ENCODE results near the gene PSME4. TPM values are rescaled to one million over a fixed set of nuclear protein-coding genes. Genes with fewer than 3 reads are reported as not detected.
"Not testable (repeated sequence)": the region's sequence is repeated elsewhere in the genome, so short reads cannot be mapped to it uniquely, and the experiment has no call there.

The PSME4 gene
- polyA plus RNA-seq, 1 donor, result 33.6 TPM

DNA sequence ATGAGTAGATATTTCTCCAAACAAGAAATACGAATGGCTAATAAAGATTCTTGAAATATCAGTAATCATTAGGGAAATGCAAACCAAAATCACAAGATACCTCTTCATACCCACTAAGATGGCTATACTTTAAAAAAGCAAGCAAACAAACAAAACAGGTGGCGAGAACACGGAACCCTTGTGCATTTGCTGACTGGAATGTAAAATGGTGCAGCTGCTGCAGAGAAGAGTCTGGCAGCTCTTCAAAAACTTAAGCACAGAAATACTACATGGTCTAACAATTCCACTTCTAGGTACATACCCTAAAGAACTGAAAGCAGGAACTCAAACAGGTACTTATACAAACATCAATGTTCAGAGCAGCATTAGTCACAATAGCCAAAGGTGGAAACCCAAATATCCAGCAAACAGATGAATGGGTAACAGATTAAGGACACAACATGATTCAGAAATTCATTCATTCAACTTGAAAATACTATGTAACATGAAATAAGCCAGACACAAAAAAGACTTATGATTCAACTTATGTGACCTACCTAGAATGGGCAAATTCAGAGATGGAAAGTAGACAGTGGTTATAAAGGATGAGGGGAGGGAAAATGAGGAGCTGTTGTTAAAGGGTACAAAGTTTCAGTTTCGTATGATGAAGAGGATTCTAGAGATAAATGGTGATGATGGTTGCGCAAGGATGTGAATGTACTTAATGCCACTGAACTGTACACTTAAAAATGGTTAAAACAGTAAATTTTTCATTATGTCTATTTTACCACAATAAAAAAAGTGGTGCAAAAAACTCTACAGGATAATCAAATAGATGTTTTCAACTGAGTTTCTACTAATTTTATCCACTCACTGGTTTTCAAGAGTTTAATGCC lies 84.2 kb downstream of the PSME4 start:
- no peak for DNase-seq

DNA sequence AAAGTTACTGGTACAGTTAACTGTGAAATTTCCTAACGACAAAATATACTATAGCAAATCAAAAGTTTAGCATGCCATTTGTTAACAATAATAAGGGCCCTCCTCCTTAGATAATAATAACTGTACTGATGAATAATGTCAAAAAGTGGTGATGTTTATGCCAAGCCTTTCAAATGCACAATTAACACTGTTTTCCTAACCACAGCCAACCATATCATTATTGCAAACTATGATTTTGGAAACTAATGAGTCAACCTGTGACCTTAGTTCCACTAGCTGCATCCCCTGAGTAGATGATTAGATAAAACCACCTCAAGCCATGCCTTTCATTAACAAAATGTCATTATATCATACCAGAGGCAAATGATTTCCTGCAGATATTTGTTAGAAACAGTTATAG lies 85.9 kb downstream of the PSME4 start:
- no peak for DNase-seq

DNA sequence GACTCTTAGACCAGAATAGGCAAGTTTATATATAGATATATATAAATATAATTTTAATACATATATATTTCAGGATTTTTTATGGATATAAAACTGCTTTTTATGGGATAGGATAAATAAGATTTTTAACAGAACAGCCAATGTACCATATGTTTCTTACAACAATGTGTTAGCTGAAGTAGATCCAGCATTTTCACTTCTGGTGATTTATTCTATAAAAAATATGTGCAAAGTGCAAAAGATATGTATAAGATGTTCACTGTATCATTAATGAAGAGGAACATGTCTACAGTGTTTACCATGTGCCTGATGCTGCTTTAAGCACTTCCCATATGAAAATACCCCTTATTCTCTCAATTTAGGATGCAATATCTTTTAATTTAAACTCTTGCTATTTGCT lies 88.8 kb downstream of the PSME4 start:
- DNase-seq, result no peak

- DNase-seq, result no peak
Observed at GRCh38 chr2:53881360-53881759, 89.4 kb downstream of the PSME4 start.

GRCh38 chr2:53880756-53881155 lies 90.0 kb downstream of the PSME4 start:
- no peak for DNase-seq

GRCh38 chr2:53877556-53877955 lies 93.2 kb downstream of the PSME4 start:
- DNase-seq, result no peak

DNA sequence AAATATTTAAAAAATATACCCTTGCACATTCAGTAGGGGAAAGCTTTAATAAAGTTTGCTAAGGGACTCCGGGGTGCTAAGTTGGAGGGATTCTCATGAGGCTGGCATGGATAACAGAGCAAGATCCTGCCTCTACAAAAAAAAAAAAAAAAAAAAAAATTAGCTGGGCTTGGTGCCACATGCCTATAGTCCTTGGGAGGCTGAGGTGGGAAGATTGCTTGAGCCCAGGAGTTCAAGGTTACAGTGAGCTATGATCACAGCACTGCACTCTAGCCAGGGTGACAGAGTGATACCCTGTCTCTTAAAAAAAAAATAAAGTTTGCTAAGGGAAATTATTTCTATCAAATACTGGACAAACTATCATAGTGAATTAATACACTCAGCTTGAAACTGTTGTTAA lies 93.7 kb downstream of the PSME4 start:
- DNase-seq, result no peak

- DNase-seq, result no peak
Observed at GRCh38 chr2:53874401-53874950, 96.3 kb downstream of the PSME4 start.

DNA sequence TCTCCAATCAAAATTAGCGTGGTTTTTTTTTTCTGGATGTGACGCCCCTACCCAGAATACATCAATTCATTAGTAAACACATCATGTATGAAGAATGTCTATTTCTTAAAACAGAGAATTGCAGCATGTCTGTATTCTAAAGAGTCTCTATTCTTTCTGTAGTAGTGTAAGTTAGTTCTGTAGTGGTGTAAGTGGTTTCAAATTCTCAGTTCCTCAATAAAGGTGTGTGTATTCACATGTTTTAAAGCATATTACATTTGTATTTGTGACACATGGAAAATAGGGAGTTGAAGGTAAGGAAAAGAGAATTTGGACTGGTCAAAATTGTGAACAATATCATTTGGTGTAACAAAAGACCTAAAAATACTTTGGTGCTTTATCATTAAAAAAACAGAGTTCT lies 103.0 kb downstream of the PSME4 start:
- no peak for DNase-seq

DNA sequence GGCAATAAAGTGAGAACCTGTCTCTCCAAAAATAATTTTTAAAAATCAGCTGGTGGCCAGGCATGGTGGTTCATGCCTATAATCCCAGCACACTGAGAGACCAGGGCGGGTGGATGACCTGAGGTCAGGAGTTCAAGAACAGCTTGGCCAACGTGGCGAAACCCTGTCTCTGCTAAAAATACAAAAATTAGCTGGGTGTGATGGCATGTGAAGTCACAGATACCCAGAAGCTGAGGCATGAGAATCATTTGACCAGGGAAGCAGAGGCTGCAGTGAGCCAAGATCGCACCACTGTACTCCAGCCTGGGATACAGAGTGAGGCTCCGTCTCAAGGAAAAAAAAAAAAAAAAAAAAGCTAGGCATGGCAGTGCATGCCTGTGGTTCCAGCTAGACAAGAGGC lies 103.6 kb downstream of the PSME4 start:
- no peak for DNase-seq

- DNase-seq, result no peak
Observed at GRCh38 chr2:53865962-53866361, 104.8 kb downstream of the PSME4 start.

DNA sequence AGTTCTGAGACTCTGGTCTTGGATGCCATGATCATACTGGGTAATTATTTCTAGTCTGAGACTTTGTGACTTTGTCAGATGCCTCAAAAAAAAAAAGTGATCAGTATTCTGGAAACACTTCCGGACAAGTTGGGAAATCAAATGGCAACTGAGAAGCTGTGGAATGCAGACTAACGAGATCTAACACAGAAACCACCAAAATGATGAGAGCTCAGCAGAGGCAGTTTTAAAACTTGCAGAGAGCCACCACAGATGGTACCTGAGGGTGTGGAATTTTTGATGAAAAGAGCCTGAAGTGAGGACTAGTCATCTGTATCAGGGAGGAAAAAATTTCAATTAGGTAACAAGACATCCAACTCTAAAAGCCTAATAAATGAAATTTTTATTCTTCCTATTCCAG lies 105.5 kb downstream of the PSME4 start:
- DNase-seq, result no peak

GRCh38 chr2:53863538-53864227 lies 107.1 kb downstream of the PSME4 start:
- no peak for DNase-seq

DNA sequence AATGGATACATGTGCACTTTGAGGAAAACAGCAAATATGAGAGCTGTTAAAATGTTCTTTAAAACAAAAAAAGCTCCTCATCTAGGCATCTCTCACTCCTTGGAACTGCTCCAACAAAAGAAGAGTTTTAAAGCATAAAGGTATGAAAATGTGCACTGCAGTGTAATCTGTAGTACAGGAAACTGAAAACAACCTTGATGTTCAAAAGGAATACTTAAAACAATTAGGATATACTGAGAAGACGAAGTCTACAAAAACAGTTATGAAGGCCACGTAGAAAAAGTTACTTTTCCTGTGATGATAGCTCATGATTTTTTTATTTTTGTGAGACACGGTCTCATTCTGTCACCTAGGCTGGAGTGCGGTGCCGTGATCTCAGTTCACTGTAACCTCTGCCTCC lies 109.0 kb downstream of the PSME4 start:
- no peak for DNase-seq

DNA sequence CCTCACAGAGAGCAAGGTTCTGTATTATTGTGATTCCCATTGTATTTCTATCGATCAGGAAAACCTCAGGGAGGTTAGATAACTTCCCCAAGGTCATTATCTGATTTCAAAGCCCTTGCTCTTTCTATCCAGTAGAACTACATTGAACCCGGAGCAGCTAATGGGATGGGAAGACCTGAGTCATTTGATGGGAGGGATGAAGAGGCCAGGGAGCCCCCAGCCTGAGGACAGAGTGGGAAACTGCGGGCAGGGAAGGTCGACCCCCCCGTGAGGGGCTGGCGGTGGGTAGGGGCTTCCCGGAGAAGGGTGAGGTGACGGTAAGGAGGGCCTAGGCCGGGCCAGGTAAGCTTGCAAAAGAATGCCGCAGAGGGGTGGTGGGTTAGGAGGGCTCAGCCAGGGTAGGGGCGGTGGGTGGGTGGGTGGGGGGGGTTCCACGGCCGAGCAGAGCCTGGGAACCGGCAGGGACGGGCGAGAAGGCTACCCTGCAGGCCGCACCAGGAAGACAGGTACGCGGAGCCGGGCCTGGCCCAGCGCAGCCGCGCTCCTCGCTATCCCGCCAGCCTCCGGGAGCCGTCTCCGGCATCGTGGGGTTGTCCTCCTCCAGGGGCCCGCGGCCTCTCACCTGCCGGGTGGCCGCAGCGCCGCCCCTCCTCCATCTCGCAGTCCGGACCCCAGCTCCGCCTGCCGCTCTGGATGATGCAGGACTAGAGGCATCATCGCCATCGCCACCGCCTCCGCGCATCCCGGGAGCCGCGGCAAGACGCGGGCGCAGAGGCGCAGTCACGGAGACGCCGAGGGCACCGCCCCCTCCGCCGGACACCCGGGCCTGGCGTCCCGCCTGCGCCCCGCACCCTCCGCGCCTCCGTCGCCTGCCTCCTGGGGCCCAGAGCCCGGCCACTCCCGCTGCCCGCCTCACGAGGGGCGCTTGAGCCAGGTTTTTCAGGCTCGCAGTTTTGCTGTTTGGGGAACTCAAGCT lies 111.3 kb downstream of the PSME4 start, which contains the start of gene GPR75:
Gene GPR75, minus strand, starts transcription at position 762 of the 976 bp plus-strand sequence. CDS start 5,211 bp downstream, outside the sequence.
- DNase-seq, result peak; percentile 26

- no peak for DNase-seq
Observed at GRCh38 chr2:53856272-53856671, 114.5 kb downstream of the PSME4 start.

DNA sequence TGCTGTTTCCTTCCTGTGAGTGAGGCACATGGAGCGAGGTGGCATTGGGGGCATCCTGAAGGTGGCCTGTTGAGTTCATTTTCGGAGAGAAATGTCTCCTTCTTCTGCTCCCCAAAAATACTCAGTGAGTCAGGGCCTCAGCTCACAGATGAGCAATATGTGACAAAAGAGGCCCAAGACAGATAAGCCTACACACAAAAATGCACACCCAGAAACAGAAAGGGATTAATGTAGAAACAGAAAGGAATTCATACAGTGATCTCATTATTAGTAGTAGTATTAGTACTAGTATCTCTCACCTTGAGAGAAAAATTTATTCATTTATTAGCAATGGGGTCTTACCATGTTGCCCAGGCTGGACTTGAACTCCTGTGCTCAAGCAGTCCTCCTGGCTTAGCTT lies 116.1 kb downstream of the PSME4 start:
- DNase-seq, result no peak

DNA sequence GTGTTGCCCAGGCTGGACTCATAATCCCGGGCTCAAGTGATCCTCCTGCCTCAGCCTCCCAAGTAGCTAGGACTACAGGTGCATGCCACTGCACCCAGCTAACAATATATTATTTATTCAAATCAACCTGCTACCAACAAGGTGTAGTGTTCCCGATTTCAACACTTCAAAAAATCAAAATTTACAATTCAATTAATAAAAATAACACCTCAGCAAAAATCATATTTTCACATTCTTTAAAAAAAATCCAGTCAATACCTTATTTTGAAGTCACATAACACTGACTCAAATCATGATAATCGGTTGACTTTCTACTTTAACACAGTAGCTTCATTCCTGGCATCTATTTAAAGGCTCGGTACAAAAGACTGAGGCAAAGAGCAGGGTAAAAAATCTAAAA lies 118.3 kb downstream of the PSME4 start:
- DNase-seq, result no peak

DNA sequence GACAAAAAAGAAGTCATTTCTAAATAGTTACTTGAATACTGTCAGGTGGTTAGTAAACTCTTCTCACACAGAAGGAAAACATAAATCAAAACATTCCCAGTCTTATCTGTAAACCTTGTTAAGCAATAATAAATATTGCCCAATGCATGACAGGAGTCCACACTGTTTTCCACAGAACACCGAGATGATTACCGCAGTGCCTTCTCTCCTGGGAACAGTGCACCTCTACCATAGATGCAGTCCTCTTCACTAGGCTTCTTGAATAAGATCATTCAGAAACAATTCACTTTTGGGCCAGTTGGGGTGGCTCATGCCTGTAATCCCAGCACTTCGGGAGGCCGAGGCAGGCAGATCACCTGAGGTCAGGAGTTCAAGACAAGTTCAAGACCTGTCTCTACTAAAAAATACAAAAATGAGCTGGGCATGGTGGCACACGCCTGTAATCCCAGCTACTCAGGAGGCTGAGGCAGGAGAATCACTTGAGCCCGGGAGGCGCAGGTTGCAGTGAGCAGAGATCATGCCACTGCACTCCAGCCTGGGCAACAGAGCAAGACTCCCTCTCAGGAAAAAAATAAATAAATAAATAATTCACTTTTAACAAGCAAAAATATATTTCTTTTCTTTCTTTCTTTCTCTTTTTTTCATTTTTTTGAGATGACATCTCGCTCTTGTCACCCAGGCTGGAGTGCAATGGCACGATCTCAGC lies 119.6 kb downstream of the PSME4 start:
- not testable (repeated sequence) for DNase-seq

- no peak for DNase-seq
Observed at GRCh38 chr2:53848062-53848461, 122.7 kb downstream of the PSME4 start.

DNA sequence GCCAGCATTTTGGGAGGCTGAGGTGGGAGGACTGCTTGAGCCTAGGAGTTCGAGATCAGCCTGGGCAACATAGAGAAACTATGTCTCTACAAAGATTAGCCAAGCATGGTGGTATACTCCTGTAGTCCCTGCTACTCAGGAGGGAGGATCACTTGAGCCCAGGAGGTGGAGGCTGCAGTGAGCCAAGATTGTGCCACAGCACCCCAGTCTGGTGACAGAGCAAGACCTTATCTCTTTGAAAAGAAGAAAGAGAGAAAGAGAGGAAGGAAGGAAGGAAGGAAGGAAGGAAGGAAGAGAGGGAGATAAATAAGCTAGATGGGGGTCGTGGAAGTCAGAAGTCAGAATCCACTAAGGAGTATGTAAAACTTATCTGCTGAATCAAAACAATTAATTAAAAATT lies 127.2 kb downstream of the PSME4 start:
- no peak for DNase-seq

DNA sequence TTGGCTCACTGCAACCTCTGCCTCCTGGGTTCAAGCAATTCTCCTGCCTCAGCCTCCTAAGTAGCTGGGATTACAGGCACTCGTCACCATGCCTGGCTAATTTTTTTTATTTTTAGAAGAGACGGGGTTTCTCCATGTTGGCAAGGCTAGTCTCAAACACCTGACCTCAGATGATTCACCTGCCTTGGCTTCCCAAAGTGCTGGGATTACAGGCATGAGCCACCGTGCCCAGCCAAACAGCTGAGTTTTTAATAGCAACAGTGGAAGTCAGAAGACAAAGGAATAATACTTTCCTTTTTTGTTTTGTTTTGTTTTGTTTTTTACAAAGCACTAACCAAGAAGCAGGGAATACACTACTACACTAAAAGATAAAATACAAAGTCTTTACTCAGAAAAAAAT lies 127.9 kb downstream of the PSME4 start:
- DNase-seq, result no peak
